SK-N-SH (cell line): Measurements from ENCODE around the gene ENDOD1. TPM values are rescaled to one million over a fixed set of nuclear protein-coding genes. Genes with fewer than 3 reads are reported as not detected.

Experiments used
- CTCF ChIA-PET: fragments of 300-600, 350-600 bp; formaldehyde crosslinking; extraction: SDS; loops from one replicate; lab custom pipeline; 2021; lab: Yijun Ruan, JAX
- POLR2A ChIA-PET: fragments of 350-600 bp; sonication (Branson Sonifier 250); formaldehyde crosslinking; extraction: SDS; loops from one replicate; lab custom pipeline; 2020; ENCODE audit warnings: antibody characterized with exemption, inconsistent platforms; lab: Yijun Ruan, JAX
- DNase-seq: peaks from one replicate; pipeline ENCODE4 v3.0.0; 2012
- H2AFZ ChIP-seq: fragments of 200-600 bp; sonication (generic); 2 replicates; pipeline ENCODE4 v1.8.1; 2016; ENCODE audit warnings: antibody characterized with exemption, mild to moderate bottlenecking, low read depth
- H3F3A ChIP-seq: fragments of 200-600 bp; sonication (generic); replicated peaks from 2 replicates; pipeline ENCODE3; 2016; ENCODE audit warnings: antibody characterized with exemption, mild to moderate bottlenecking; ENCODE audit not compliant: insufficient read depth
- H3K27ac ChIP-seq, 2 experiments: fragments of 200-500 bp in 1 of 2; fragments of 200-600 bp in 1 of 2; sonication (Bioruptor generic) in 1 of 2; sonication (generic), shearing (Covaris generic) in 1 of 2; 2 replicates each; pipeline versions ENCODE4 v1.5.1 to v1.6.1; 2014 to 2016; ENCODE audit warnings: low read depth in 2 of 2, inconsistent platforms in 1 of 2, low read length in 1 of 2, mild to moderate bottlenecking in 1 of 2, mixed read lengths in 1 of 2
- H3K27me3 ChIP-seq: fragments of 200-600 bp; sonication (generic), shearing (Covaris generic); 2 replicates; pipeline ENCODE4 v1.6.1; 2016; ENCODE audit warnings: mixed run types; ENCODE audit not compliant: insufficient read depth
- H3K36me3 ChIP-seq, 2 experiments: fragments of 200-500 bp in 1 of 2; fragments of 200-600 bp in 1 of 2; sonication (Bioruptor generic) in 1 of 2; sonication (generic) in 1 of 2; replicated peaks in 1 of 2; 2 replicates each; pipeline versions ENCODE3 to v1.5.1; 2014 to 2016; ENCODE audit warnings: low read length in 1 of 2, mild to moderate bottlenecking in 1 of 2; ENCODE audit not compliant: insufficient read depth in 2 of 2, control insufficient read depth in 1 of 2
- H3K4me1 ChIP-seq, 2 experiments: fragments of 200-500 bp in 1 of 2; fragments of 200-600 bp in 1 of 2; sonication (Bioruptor generic) in 1 of 2; sonication (generic), shearing (Covaris generic) in 1 of 2; 2 replicates each; pipeline versions ENCODE4 v1.5.1 to v1.6.1; 2014 to 2016; ENCODE audit warnings: low read depth in 1 of 2, low read length in 1 of 2, mixed run types in 1 of 2; ENCODE audit not compliant: insufficient read depth in 2 of 2, control insufficient read depth in 1 of 2
- H3K4me2 ChIP-seq: fragments of 200-600 bp; sonication (generic), shearing (Covaris generic); 2 replicates; pipeline ENCODE4 v1.6.1; 2017; ENCODE audit warnings: mixed run types
- H3K4me3 ChIP-seq, 2 experiments: fragments of 200-500 bp in 1 of 2; fragments of 200-600 bp in 1 of 2; sonication (Bioruptor generic) in 1 of 2; sonication (generic), shearing (Covaris generic) in 1 of 2; 2 replicates each; pipeline versions ENCODE4 v1.5.1 to v1.8.1; 2014 to 2016; ENCODE audit warnings: low read depth in 2 of 2, inconsistent platforms in 1 of 2, low read length in 1 of 2, mild to moderate bottlenecking in 1 of 2, mixed read lengths in 1 of 2, moderate library complexity in 1 of 2
- H3K79me2 ChIP-seq: fragments of 200-600 bp; sonication (generic); 2 replicates; pipeline ENCODE4 v1.8.1; 2017; ENCODE audit warnings: mild to moderate bottlenecking; ENCODE audit not compliant: insufficient read depth
- H3K9ac ChIP-seq: fragments of 200-600 bp; sonication (generic); 2 replicates; pipeline ENCODE4 v1.6.1; 2017; ENCODE audit warnings: mixed run types
- H3K9me2 ChIP-seq: fragments of 200-600 bp; sonication (generic); 2 replicates; pipeline ENCODE4 v1.6.1; 2017; ENCODE audit warnings: mixed run types
- H3K9me3 ChIP-seq: fragments of 200-600 bp; sonication (generic); 2 replicates; pipeline ENCODE4 v1.6.1; 2017; ENCODE audit warnings: mixed run types, mild to moderate bottlenecking, moderate library complexity
- H4K20me1 ChIP-seq: fragments of 200-600 bp; sonication (generic); 2 replicates; pipeline ENCODE4 v1.6.1; 2017; ENCODE audit warnings: mild to moderate bottlenecking, mixed run types; ENCODE audit not compliant: insufficient read depth
- EP300 ChIP-seq, 2 experiments: IDR thresholded peaks; 2 replicates each; pipeline versions ENCODE4 v1.4.0 to v1.6.1; 2012; ENCODE audit warnings: borderline replicate concordance in 1 of 2, low read depth in 1 of 2, low read length in 1 of 2
- FOSL2 ChIP-seq: IDR thresholded peaks from 2 replicates; pipeline ENCODE4 v1.4.0; 2012; ENCODE audit warnings: low read depth, mild to moderate bottlenecking, moderate library complexity, borderline replicate concordance
- GABPA ChIP-seq: IDR thresholded peaks from 2 replicates; pipeline ENCODE4 v1.4.0; 2012; ENCODE audit warnings: low read depth, mild to moderate bottlenecking
- GATA2 ChIP-seq: sonication (generic); formaldehyde crosslinking; IDR thresholded peaks from 2 replicates; pipeline ENCODE4 v1.5.0; 2020; ENCODE audit warnings: mild to moderate bottlenecking, missing genetic modification reagents
- NRF1 ChIP-seq: IDR thresholded peaks from 2 replicates; pipeline ENCODE4 v1.6.1; 2012; ENCODE audit warnings: low read depth, mild to moderate bottlenecking, low read length
- PBX3 ChIP-seq: IDR thresholded peaks from 2 replicates; pipeline ENCODE4; 2012
- TAF1 ChIP-seq: IDR thresholded peaks from 2 replicates; pipeline ENCODE4 v1.6.1; 2012; ENCODE audit warnings: low read depth, mild to moderate bottlenecking, low read length, moderate library complexity, borderline replicate concordance
- TCF12 ChIP-seq: IDR thresholded peaks from 2 replicates; pipeline ENCODE4 v1.4.0; 2012
- TEAD4 ChIP-seq: IDR thresholded peaks from 2 replicates; pipeline ENCODE4 v1.4.0; 2012; ENCODE audit warnings: mild to moderate bottlenecking, borderline replicate concordance; ENCODE audit not compliant: insufficient read depth
- WGBS: methylation state at CpG from one replicate; pipeline ENCODE4 v1.1.6; 2017; ENCODE audit warnings: low lambda C conversion rate; 5-methylcytosine and 5-hydroxymethylcytosine counted together
- polyA plus RNA-seq, 3 experiments: library from polyadenylated mRNA; depleted of rRNA; stranded (reverse); fragments of >200 nt; gene quantifications; 2 replicates each; pipeline ENCODE4 v1.2.3, GENCODE V29; 2012
- TF ChIP-seq, protein P1 (sequence below): fragments of 200-600 bp; sonication (generic); IDR thresholded peaks from 2 replicates; pipeline ENCODE4 v1.6.1; 2017; ENCODE audit warnings: antibody characterized with exemption, mild to moderate bottlenecking, moderate library complexity
- TF ChIP-seq, protein P2 (sequence below): IDR thresholded peaks from 2 replicates; pipeline ENCODE4 v1.6.1; 2012; ENCODE audit warnings: mild to moderate bottlenecking, low read depth, low read length, moderate library complexity

Gene ENDOD1
- polyA plus RNA-seq, 1 of the 3 experiments (the other 2 are of a cell fraction): 15.0 TPM

DNA sequence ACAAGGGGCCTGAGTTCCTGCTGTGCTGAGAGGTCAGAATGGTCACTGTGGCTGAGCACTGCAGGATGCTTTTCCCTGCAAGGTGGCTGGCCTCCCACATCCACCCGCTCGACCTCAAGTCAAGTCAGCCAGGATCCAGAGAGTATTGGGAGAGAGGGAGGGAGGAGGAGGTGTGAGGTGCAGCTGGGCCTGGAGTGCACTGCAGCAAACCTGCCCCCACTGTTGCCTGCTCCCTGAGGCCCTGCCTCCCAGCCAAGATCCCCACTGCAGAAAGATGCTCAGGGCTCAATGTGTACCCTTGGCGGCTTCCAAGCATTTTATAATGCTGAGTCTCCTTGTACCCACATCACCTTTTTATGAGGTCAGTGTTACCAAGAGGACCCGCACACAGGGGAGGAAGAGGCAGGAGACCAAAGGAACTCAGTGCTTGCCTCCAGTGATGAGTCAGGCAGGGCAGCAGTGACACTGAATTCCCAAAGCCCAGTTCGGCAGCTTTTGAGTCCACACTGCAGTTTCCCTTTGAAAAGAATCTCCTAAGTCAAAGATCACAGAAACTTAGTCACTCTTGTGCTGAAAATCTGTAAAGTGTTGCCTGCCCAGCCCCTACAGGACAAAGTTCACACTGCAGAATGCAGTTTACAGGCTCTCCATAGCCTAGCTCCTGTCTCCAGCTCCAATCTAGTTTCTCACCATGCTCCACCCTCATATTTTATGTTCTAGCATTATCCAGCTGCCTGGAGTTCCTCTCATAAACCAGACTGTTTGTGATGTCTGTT lies 3.1 kb downstream of the ENDOD1 start:
- no peaks in the 10 kb centered on the region; the same call in 1 of the 2 replicates for H3K79me2 ChIP-seq
- H3K36me3 ChIP-seq: no peaks in the 10 kb centered on the region
- H3K9me3 ChIP-seq: no peaks in the 10 kb centered on the region
- no peak overlapping the region for H3K9ac ChIP-seq
- 10% methylated on average over 2 of the region's 5 CpGs for WGBS
- no peak overlapping the region for H2AFZ ChIP-seq
- H3F3A ChIP-seq: peaks cover 19% of the 10 kb centered on the region
- TF ChIP-seq FOSL2: peak; percentile 62; the same call in 1 of the 2 replicates
- TF ChIP-seq TEAD4: no peak
- TF ChIP-seq TAF1: no peak
- TF ChIP-seq, protein P1, sequence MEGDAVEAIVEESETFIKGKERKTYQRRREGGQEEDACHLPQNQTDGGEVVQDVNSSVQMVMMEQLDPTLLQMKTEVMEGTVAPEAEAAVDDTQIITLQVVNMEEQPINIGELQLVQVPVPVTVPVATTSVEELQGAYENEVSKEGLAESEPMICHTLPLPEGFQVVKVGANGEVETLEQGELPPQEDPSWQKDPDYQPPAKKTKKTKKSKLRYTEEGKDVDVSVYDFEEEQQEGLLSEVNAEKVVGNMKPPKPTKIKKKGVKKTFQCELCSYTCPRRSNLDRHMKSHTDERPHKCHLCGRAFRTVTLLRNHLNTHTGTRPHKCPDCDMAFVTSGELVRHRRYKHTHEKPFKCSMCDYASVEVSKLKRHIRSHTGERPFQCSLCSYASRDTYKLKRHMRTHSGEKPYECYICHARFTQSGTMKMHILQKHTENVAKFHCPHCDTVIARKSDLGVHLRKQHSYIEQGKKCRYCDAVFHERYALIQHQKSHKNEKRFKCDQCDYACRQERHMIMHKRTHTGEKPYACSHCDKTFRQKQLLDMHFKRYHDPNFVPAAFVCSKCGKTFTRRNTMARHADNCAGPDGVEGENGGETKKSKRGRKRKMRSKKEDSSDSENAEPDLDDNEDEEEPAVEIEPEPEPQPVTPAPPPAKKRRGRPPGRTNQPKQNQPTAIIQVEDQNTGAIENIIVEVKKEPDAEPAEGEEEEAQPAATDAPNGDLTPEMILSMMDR: peak; percentile 53
- no peak for TF ChIP-seq GABPA
- DNase-seq: peak; percentile 34
- no peaks in the 10 kb centered on the region for H4K20me1 ChIP-seq
- no peak overlapping the region for H3K4me3 ChIP-seq
- H3K27me3 ChIP-seq: no peaks in the 10 kb centered on the region
- H3K4me2 ChIP-seq: peak overlapping the region; percentile 42; the same call in 1 of the 2 replicates
- no peak overlapping the region for H3K27ac ChIP-seq
- H3K9me2 ChIP-seq: no peaks in the 10 kb centered on the region
- CTCF ChIA-PET: interaction anchor here (0.9 to 6.5 kb wide), 5 partner anchors 9 to 613 kb away, joined by 3 to 52 read pairs (median 4); partner anchors contain the start of gene SRSF8
- peaks cover 13 to 38% of the 10 kb centered on the region in 2 experiments; a peak in 2 of 4 replicates for H3K4me1 ChIP-seq
- POLR2A ChIA-PET: no interaction called here

- Histone ChIP-seq H3K27ac (no peak overlapping the region), H3K9me3 (no peaks in the 10 kb centered on the region), H3K36me3 (no peaks in the 10 kb centered on the region), H3F3A (peaks cover 19% of the 10 kb centered on the region), H3K4me1 (peaks cover 13 to 38% of the 10 kb centered on the region in 2 experiments; a peak in 2 of 4 replicates), H2AFZ (no peak overlapping the region), H3K27me3 (no peaks in the 10 kb centered on the region), H3K79me2 (no peaks in the 10 kb centered on the region; the same call in 1 of the 2 replicates), H3K9ac (no peak overlapping the region), H3K4me2 (peak overlapping the region; percentile 42; the same call in 1 of the 2 replicates), H3K9me2 (no peaks in the 10 kb centered on the region), H3K4me3 (no peak overlapping the region), H4K20me1 (no peaks in the 10 kb centered on the region)
- DNase-seq: no peak
- CTCF ChIA-PET: interaction anchor here (0.8 to 6.5 kb wide), 4 partner anchors 8 to 25 kb away, joined by 3 to 52 read pairs (median 14); partner anchors contain the start of gene SRSF8
- 91% methylated on average over 3 of the region's 3 CpGs for WGBS
- TF ChIP-seq TCF12 (no peak), NRF1 (no peak), EP300 (IDR thresholded peaks at IDR 0.05; ENCODE audit: borderline replicate concordance in 1 of 2, low read depth in 1 of 2, low read length in 1 of 2) (no peak), PBX3 (no peak), GATA2 (CRISPR knock-in tag) (no peak)
- TF ChIP-seq, protein P2, sequence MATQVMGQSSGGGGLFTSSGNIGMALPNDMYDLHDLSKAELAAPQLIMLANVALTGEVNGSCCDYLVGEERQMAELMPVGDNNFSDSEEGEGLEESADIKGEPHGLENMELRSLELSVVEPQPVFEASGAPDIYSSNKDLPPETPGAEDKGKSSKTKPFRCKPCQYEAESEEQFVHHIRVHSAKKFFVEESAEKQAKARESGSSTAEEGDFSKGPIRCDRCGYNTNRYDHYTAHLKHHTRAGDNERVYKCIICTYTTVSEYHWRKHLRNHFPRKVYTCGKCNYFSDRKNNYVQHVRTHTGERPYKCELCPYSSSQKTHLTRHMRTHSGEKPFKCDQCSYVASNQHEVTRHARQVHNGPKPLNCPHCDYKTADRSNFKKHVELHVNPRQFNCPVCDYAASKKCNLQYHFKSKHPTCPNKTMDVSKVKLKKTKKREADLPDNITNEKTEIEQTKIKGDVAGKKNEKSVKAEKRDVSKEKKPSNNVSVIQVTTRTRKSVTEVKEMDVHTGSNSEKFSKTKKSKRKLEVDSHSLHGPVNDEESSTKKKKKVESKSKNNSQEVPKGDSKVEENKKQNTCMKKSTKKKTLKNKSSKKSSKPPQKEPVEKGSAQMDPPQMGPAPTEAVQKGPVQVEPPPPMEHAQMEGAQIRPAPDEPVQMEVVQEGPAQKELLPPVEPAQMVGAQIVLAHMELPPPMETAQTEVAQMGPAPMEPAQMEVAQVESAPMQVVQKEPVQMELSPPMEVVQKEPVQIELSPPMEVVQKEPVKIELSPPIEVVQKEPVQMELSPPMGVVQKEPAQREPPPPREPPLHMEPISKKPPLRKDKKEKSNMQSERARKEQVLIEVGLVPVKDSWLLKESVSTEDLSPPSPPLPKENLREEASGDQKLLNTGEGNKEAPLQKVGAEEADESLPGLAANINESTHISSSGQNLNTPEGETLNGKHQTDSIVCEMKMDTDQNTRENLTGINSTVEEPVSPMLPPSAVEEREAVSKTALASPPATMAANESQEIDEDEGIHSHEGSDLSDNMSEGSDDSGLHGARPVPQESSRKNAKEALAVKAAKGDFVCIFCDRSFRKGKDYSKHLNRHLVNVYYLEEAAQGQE: no peak
- POLR2A ChIA-PET: no interaction called here
Observed at GRCh38 chr11:95093548-95093947, 3.9 kb downstream of the ENDOD1 start.
